Epithelial cell of esophagus (primary cell): ENCODE data around the gene OSBPL10.

Source experiments
- DNase-seq: peaks from one replicate; pipeline ENCODE4 v3.0.0; 2010; ENCODE audit warnings: low read depth
- H3K4me3 ChIP-seq: 2 replicates; pipeline ENCODE4 v1.5.1; 2011; ENCODE audit warnings: mild to moderate bottlenecking, low read length, control low read depth
- CTCF ChIP-seq: IDR thresholded peaks from 2 replicates; pipeline ENCODE4 v1.5.1; 2011; ENCODE audit warnings: low read depth, mild to moderate bottlenecking, low read length, control low read depth, inconsistent platforms; ENCODE audit not compliant: insufficient read depth; ENCODE audit errors: missing control alignments

The OSBPL10 gene

GRCh38 chr3:31747785-31748184 is 233.3 kb downstream of the OSBPL10 start:
- no peak for DNase-seq

GRCh38 chr3:31744913-31745312 is 236.1 kb downstream of the OSBPL10 start:
- no peak for DNase-seq
- H3K4me3 ChIP-seq = no peak overlapping the region
- TF ChIP-seq CTCF = no peak

More at GRCh38 chr3:31747785-31748184, 233.3 kb downstream of the OSBPL10 start:
- TF ChIP-seq CTCF = no peak
- no peak overlapping the region for H3K4me3 ChIP-seq

GRCh38 chr3:31743331-31744089 is 237.6 kb downstream of the OSBPL10 start:
- H3K4me3 ChIP-seq = no peak overlapping the region
- no peak for DNase-seq
- TF ChIP-seq CTCF = no peak

- H3K4me3 ChIP-seq = no peak overlapping the region
- DNase-seq = no peak
- TF ChIP-seq CTCF = no peak
These were observed 240.7 kb downstream of the OSBPL10 start for GRCh38 chr3:31740397-31740796.

GRCh38 chr3:31738412-31738811 is 242.7 kb downstream of the OSBPL10 start:
- no peak for TF ChIP-seq CTCF

GRCh38 chr3:31735667-31736066 is 245.4 kb downstream of the OSBPL10 start:
- TF ChIP-seq CTCF = no peak
- H3K4me3 ChIP-seq = no peak overlapping the region

More at GRCh38 chr3:31738412-31738811, 242.7 kb downstream of the OSBPL10 start:
- no peak overlapping the region for H3K4me3 ChIP-seq
- DNase-seq = no peak

GRCh38 chr3:31733234-31733667 is 247.8 kb downstream of the OSBPL10 start:
- TF ChIP-seq CTCF = no peak
- no peak overlapping the region for H3K4me3 ChIP-seq
- DNase-seq = no peak

More at GRCh38 chr3:31735667-31736066, 245.4 kb downstream of the OSBPL10 start:
- DNase-seq = no peak
